ENCODE data around the gene ZNF787.
A peak's percentile ranks its signal among the peaks of the same experiment; 100 is the strongest.
"Not testable (repeated sequence)": the region's sequence is repeated elsewhere in the genome, so short reads cannot be mapped to it uniquely, and the experiment has no call there.

Gene ZNF787

DNA sequence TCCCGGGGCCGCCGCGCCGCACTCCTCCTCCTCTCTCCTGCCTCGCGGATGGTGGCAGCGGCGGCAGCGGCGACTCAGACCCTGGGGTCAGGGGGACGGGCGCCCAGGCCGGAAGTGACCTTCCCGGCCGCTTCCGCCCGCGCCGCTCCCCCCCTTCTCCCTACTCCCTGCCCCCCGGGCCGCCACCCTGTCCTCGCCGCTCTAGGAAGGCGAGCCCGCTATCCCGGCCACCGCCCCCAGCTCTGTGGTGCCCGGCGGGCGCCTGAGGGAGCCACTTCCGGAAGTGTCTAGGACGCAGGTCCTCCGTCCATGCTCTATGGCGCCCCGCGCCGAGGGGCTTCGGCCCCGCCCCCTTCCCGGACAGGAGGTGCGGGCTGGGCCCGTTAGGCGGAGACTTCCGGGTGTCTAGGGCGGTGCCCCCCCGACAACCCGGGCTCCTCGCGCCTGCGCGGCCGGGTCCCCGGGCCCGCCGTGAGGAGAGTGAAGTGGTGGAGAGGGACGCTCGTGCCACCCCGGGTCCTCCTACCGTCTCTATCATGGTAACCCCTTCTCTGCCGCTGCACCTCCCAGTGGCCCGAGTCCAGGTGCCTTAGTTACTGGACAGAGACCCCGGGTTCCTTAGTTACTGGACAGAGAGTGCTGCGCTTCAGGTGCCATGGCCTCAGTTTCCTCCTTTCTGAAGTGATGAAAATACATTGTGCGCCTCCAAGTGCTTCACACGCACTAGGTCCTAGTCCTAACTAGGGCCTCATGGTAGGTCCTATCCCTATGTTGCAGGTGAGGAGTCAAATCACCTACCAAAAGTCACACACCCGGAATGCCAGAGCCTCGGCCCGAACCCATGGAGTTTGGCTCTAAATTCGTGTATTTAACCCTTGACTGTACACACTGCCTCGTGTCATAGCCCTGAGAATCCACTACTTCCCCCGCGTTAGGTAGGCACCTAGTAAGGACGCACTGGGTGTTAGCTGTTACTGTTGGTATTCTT, at the start of gene ZNF787:
ZNF787 (minus strand) TSS at position 116 of the 988 bp plus-strand sequence. CDS start 18,078 bp downstream, outside the sequence.
- peak; percentile 90 to 96 for DNase-seq (ENCODE audit: low read depth in 2 of 2, low spot score in 1 of 2)

GRCh38 chr19:56170261-56170660, 49.2 kb upstream of the ZNF787 start:
- no peak for DNase-seq (ENCODE audit: low read depth in 2 of 2, low spot score in 1 of 2)

DNA sequence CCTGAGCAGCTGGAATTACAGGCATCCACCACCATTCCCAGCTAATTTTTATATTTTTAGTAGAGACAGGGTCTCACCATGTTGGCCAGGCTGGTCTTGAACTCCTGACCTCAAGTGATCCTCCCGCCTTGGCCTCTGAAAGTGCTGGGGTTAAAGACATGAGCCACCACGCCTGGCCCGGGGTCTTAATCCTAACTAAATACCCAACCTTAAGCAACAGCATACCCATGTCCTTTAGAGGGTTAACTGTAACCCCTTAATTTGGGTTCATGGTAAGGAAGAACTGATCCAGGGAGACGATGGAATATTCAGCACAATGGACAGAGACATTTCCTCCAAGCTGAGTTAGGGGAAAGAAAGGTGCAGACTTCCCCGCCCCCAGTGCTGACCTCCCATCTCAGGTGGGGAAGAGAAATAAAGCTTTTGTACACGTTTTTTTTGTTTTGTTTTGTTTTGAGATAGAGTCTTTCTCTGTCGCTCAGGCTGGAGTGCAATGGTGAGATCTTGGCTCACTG, 46.0 kb upstream of the ZNF787 start:
- DNase-seq (ENCODE audit: low read depth in 2 of 2, low spot score in 1 of 2): no peak

DNA sequence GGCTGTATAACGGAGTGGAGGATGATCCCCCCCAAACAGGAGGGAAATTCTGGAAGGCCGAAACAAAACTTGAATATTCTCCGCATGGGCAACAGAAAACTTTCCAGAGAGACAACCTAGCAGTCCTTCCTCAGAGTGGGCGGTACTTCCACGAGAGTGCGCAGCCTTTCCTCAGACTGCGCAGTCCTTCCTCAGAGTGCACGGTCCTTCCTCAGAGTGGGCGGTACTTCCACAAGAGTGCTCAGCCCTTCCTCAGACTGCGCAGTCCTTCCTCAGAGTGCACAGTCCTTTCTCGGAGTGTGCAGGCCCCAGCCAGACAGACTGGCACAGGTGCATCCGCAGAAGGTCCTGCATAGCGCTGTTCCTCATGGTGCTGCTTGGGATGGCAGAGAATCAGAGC, 42.0 kb upstream of the ZNF787 start:
- no peak for DNase-seq (ENCODE audit: low read depth in 2 of 2, low spot score in 1 of 2)

- no peak for DNase-seq (ENCODE audit: low read depth in 2 of 2, low spot score in 1 of 2)
Measured at GRCh38 chr19:56162258-56162657, 41.2 kb upstream of the ZNF787 start.

- DNase-seq (ENCODE audit: low read depth in 2 of 2, low spot score in 1 of 2): no peak
Measured at GRCh38 chr19:56161534-56161933, 40.4 kb upstream of the ZNF787 start.

DNA sequence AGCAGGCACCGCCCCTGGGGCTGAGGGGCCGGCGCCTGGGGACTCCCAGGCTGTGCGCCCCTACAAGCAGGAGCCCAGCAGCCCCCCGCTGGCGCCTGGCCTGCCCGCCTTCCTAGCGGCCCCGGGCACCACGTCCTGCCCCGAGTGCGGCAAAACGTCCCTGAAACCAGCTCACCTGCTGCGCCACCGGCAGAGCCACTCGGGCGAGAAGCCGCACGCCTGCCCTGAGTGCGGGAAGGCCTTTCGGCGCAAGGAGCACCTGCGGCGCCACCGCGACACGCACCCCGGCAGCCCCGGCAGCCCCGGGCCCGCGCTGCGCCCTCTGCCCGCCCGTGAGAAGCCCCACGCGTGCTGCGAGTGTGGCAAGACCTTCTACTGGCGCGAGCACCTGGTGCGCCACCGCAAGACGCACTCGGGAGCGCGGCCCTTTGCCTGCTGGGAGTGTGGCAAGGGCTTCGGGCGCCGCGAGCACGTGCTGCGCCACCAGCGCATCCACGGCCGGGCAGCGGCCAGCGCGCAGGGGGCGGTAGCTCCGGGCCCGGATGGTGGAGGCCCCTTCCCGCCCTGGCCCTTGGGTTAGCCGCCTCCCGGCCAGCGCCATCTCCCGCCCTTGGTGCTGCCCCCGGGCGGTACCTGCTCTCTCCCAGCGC, 38.7 kb upstream of the ZNF787 start:
- no peak for DNase-seq (ENCODE audit: low read depth in 2 of 2, low spot score in 1 of 2)

DNA sequence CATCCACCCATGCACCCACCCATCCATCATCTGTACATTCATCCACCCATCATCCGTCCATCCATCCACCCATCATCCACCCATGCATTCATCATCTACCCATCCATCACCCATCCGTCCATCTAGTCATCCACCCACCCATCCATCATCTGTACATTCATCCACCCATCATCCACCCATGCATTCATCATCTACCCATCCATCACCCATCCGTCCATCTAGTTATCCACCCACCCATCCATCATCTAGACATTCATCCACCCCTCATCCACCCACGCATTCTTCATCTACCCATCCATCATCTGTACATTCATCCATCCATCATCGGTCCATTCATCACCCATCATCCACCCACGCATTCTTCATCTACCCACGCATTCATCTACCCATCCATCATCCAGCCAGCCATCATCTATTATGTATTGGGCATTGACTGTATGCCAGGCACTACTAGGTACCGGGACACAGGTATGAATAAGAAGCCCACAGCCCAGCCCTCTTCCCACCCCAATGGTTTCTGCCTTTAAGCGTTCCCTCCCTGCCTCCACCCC, 38.0 kb upstream of the ZNF787 start:
- no peak for DNase-seq (ENCODE audit: low read depth in 2 of 2, low spot score in 1 of 2)

GRCh38 chr19:56158170-56158757, 37.2 kb upstream of the ZNF787 start:
- DNase-seq (ENCODE audit: low read depth in 2 of 2, low spot score in 1 of 2): no peak

- DNase-seq (ENCODE audit: low read depth in 2 of 2, low spot score in 1 of 2): no peak
Measured at GRCh38 chr19:56156768-56157167, 35.7 kb upstream of the ZNF787 start.

GRCh38 chr19:56155124-56155687, 34.1 kb upstream of the ZNF787 start:
- DNase-seq (ENCODE audit: low read depth in 2 of 2, low spot score in 1 of 2): no peak

GRCh38 chr19:56153507-56153906, 32.4 kb upstream of the ZNF787 start:
- DNase-seq (ENCODE audit: low read depth in 2 of 2, low spot score in 1 of 2): no peak

- DNase-seq (ENCODE audit: low read depth in 2 of 2, low spot score in 1 of 2): no peak
Measured at GRCh38 chr19:56152644-56153043, 31.5 kb upstream of the ZNF787 start.

DNA sequence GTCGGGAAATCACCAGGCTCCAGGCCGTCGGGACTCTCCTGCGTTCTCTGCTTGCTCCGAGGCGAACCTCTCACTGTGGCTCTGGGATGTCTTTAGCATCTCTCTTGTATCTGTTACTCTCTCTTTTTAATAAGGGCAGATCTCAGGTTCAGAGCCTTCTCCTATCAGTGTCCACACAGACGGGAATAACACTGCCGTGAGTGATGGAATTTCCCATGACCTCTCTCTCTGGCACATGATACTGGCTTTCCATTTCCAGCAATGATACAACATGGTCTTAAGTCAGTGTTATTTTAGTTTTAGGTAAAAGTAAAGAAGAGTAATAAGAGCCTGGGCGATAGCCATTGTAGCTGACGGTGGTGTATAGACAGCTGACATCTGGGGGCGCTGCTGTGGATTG, 29.3 kb upstream of the ZNF787 start:
- DNase-seq (ENCODE audit: low read depth in 2 of 2, low spot score in 1 of 2): no peak

GRCh38 chr19:56149656-56150038, 28.6 kb upstream of the ZNF787 start:
- no peak for DNase-seq (ENCODE audit: low read depth in 2 of 2, low spot score in 1 of 2)

- not testable (repeated sequence) for DNase-seq (ENCODE audit: low read depth in 2 of 2, low spot score in 1 of 2)
Measured at GRCh38 chr19:56148955-56149655, 28.0 kb upstream of the ZNF787 start.

DNA sequence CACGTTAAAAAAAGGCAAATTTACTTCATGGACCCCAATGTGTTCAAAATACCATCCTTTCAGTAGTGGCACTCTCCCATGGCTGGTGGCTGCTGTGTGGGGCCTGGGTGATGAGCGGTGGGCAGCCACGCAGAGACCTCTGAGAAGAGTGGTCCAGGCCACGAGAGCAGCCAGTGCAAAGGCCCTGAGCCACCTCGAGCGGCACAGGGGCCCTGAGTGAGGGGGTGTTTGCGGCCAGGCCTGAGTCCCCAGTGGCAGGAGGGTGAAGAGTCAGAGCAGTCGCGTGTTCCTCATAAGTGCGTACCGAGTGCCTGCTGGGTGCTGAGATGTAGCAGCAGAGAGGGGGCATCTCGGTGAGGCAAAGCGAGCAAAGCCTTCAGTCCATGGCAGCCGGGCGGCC, 27.0 kb upstream of the ZNF787 start:
- no peak for DNase-seq (ENCODE audit: low read depth in 2 of 2, low spot score in 1 of 2)

DNA sequence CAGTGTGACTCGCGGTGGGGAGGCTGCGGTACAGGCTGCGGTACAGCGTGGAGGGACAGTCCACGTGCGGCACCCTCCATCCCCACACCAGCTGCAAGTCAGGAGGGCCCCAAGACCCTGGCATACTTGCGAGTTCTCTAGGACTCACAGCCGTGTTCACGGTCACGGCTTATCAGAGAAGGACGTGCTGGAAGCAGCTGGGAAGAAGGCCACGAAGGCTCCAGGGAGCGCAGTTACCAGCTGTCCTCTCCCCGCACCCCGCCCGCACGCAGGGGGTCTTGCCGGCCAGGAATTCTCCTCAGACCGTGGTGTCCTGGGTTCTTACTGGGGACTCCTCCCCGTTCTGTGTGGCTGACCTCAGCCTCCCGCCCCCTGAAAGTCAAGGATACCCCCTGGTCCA, 26.2 kb upstream of the ZNF787 start:
- no peak for DNase-seq (ENCODE audit: low read depth in 2 of 2, low spot score in 1 of 2)

DNA sequence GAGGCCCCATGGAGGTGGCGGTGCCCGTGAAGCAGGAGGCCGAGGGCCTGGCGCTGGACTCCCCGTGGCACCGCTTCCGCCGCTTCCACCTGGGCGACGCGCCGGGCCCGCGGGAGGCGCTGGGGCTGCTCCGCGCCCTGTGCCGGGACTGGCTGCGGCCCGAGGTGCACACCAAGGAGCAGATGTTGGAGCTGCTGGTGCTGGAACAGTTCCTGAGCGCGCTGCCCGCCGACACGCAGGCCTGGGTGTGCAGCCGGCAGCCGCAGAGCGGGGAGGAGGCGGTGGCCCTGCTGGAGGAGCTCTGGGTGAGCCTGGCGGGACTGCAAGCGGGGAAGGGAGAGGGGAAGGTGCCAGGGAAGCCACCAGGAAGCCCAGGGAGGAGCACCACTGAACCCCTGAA, 25.8 kb upstream of the ZNF787 start:
- DNase-seq (ENCODE audit: low read depth in 2 of 2, low spot score in 1 of 2): no peak

DNA sequence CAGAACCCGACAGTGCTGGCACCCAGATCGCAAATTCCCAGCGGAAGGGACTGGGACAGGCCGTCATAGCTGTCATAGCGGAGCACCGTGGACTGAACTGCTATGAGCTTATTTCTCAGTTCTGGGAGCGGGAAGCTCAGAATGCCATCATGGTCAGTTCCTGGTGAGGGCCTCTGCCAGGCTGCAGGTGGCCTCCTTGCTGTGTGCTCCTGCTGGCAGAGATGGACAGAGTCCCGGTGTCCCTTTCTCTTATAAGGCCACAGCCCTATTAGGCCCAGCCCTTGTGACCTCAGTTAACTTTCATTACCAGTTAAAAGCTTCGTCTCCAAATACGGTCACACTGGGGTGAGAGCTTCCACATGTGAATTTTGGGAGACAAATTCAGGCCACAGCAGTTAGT, 24.6 kb upstream of the ZNF787 start:
- DNase-seq (ENCODE audit: low read depth in 2 of 2, low spot score in 1 of 2): no peak

GRCh38 chr19:56144831-56145230, 23.7 kb upstream of the ZNF787 start:
- no peak for DNase-seq (ENCODE audit: low read depth in 2 of 2, low spot score in 1 of 2)
